Smooth muscle cell (in vitro differentiated cells): ENCODE data around the gene EFHC2. TPM values are rescaled to one million over a fixed set of nuclear protein-coding genes. Genes with fewer than 3 reads are reported as not detected.

Source experiments
- DNase-seq: peaks from one replicate; lab custom pipeline; 2025; ENCODE audit not compliant: unreplicated experiment; lab: John Stamatoyannopoulos, UW
- H2AFZ ChIP-seq: fragments of 200-600 bp; sonication (generic); 2 replicates; pipeline ENCODE4 v1.6.0; 2016; ENCODE audit warnings: antibody characterized with exemption, low read depth, mild to moderate bottlenecking
- H3F3A ChIP-seq: fragments of 200-600 bp; sonication (generic); 2 replicates; pipeline ENCODE4 v1.6.0; 2017; ENCODE audit warnings: antibody characterized with exemption, low read depth
- H3K27ac ChIP-seq: fragments of 200-600 bp; sonication (generic); 2 replicates; pipeline ENCODE4 v1.5.1; 2016; ENCODE audit warnings: low read depth, mild to moderate bottlenecking
- H3K27me3 ChIP-seq: fragments of 200-600 bp; sonication (generic); 2 replicates; pipeline ENCODE4 v1.6.1; 2016; ENCODE audit warnings: low read depth, mild to moderate bottlenecking
- H3K36me3 ChIP-seq: fragments of 200-600 bp; sonication (generic); 2 replicates; pipeline ENCODE4 v1.5.1; 2016; ENCODE audit warnings: low read depth
- H3K4me1 ChIP-seq: fragments of 200-600 bp; sonication (generic); 2 replicates; pipeline ENCODE4 v1.5.1; 2016; ENCODE audit warnings: low read depth
- H3K4me2 ChIP-seq: fragments of 200-600 bp; sonication (generic); 2 replicates; pipeline ENCODE4 v1.6.0; 2016; ENCODE audit warnings: mild to moderate bottlenecking
- H3K4me3 ChIP-seq: fragments of 200-600 bp; sonication (generic); 2 replicates; pipeline ENCODE4 v1.5.1; 2016; ENCODE audit warnings: mild to moderate bottlenecking
- H3K79me2 ChIP-seq: fragments of 200-600 bp; sonication (generic); 2 replicates; pipeline ENCODE4 v1.6.0; 2016; ENCODE audit warnings: low read depth, mild to moderate bottlenecking
- H3K9ac ChIP-seq: fragments of 200-600 bp; sonication (generic); 2 replicates; pipeline ENCODE4 v1.6.0; 2016; ENCODE audit warnings: low read depth
- H3K9me3 ChIP-seq: fragments of 200-600 bp; sonication (generic); replicated peaks from 2 replicates; pipeline ENCODE4 v1.5.1; 2016; ENCODE audit warnings: low read depth
- H4K20me1 ChIP-seq: fragments of 200-600 bp; sonication (generic); 2 replicates; pipeline ENCODE4 v1.6.0; 2016; ENCODE audit warnings: low read depth
- WGBS: methylation state at CpG from one replicate; pipeline ENCODE4 v1.1.7; 2016; ENCODE audit warnings: low lambda C conversion rate; 5-methylcytosine and 5-hydroxymethylcytosine counted together
- polyA plus RNA-seq: library from polyadenylated mRNA; unstranded; fragments of >200 nt; fragmentation: Nextera tagmentation; extraction: Ambion mirVana; gene quantifications from 2 replicates; pipeline ENCODE4 v1.2.1, GENCODE V29; 2016
- total RNA-seq: library from RNA; depleted of rRNA; stranded (reverse); fragments of >200 nt; gene quantifications from 2 replicates; pipeline ENCODE4 v1.2.3, GENCODE V29; 2014
- TF ChIP-seq, protein P1 (sequence below): fragments of 200-600 bp; sonication (generic); IDR thresholded peaks from 2 replicates; pipeline ENCODE4 v1.5.1; 2017; ENCODE audit warnings: borderline replicate concordance, mild to moderate bottlenecking, antibody characterized with exemption; ENCODE audit not compliant: insufficient read depth, poor library complexity, severe bottlenecking

The EFHC2 gene
- total and polyA plus RNA-seq, 2 experiments from 2014 or later, result 2.3 to 3.5 TPM

DNA sequence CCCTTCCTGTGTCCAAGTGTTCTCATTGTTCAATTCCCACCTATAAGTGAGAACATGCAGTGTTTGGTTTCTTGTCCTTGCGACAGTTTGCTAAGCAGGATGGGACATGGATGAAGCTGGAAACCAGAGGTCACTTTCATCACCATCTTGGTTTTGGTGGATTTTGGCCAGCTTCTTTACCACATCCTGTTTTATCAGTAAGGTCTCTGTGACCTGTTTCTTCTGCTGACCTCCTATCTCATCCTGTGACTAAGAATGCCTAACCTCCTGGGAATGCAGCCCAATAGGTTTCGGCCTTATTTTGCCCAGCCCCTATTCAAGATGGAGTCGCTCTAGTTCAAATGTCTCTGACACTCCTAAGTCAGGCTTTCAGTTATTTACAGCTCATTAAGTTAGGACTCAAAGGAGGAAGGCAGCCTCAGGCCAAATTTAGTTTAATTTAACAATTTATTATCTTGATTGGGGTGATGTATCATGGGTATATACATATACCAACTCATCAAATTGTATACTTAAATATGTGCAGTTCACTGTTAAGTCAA lies 200.3 kb downstream of the EFHC2 start:
- H3K4me2 ChIP-seq, result no peak overlapping the region
- H3K9me3 ChIP-seq, result no peaks in the 10 kb centered on the region
- no peaks in the 10 kb centered on the region for H3K79me2 ChIP-seq
- no peaks in the 10 kb centered on the region for H3K27me3 ChIP-seq
- H3K36me3 ChIP-seq, result no peaks in the 10 kb centered on the region
- no peaks in the 10 kb centered on the region for H4K20me1 ChIP-seq
- TF ChIP-seq, protein P1, sequence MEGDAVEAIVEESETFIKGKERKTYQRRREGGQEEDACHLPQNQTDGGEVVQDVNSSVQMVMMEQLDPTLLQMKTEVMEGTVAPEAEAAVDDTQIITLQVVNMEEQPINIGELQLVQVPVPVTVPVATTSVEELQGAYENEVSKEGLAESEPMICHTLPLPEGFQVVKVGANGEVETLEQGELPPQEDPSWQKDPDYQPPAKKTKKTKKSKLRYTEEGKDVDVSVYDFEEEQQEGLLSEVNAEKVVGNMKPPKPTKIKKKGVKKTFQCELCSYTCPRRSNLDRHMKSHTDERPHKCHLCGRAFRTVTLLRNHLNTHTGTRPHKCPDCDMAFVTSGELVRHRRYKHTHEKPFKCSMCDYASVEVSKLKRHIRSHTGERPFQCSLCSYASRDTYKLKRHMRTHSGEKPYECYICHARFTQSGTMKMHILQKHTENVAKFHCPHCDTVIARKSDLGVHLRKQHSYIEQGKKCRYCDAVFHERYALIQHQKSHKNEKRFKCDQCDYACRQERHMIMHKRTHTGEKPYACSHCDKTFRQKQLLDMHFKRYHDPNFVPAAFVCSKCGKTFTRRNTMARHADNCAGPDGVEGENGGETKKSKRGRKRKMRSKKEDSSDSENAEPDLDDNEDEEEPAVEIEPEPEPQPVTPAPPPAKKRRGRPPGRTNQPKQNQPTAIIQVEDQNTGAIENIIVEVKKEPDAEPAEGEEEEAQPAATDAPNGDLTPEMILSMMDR, result no peak
- no peak for DNase-seq
- 87% methylated on average over 3 of the region's 3 CpGs for WGBS
- H3K9ac ChIP-seq, result no peak overlapping the region
- H3F3A ChIP-seq, result no peaks in the 10 kb centered on the region
- no peak overlapping the region for H2AFZ ChIP-seq
- no peaks in the 10 kb centered on the region for H3K4me1 ChIP-seq
- H3K4me3 ChIP-seq, result no peak overlapping the region
- H3K27ac ChIP-seq, result no peak overlapping the region

DNA sequence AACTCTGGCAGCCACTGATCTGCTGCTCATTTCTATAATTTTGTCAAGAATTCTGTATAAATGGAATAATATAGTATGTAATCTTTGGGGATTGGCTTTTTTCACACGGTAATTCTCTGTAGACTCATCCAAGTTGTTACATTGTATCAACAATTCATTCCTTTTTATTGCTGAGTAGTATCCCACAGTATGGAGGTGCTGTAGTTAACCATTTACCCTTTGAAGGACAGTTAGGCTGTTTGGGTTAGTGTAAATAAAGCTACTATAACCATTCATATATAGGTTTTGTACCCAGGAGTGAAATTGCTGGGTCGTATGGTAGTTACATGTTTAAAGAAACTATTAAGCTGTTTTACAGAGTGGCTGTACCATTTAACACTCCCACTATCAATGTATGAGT lies 213.3 kb downstream of the EFHC2 start:
- Histone ChIP-seq H3K27ac (no peak overlapping the region), H3K79me2 (no peaks in the 10 kb centered on the region)
- TF ChIP-seq, protein P1, result no peak

DNA sequence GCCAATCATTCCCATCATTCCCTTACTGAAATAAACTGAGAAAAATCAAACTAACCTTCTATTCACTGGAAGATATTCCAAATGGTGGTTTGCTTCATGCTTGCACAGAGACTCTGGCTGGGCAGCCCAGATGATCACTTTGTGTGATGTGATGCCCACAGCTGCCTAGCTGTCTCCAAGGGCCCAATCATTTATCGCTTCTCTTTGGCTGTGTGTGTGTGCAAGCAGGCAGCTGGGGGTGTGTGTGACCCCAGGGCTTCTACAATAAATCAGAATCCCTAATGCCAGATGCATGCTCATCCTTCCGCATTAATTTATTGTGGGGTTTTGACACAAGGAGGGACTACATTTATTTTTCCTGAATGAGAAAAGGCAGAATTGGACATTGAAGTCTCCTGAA lies 230.1 kb downstream of the EFHC2 start:
- WGBS, result 78% methylated on average over 2 of the region's 2 CpGs
- no peaks in the 10 kb centered on the region for H3K79me2 ChIP-seq
- no peaks in the 10 kb centered on the region for H3K9me3 ChIP-seq
- H3K4me2 ChIP-seq, result no peak overlapping the region
- H3K9ac ChIP-seq, result no peak overlapping the region
- no peaks in the 10 kb centered on the region for H4K20me1 ChIP-seq
- no peaks in the 10 kb centered on the region for H3K4me1 ChIP-seq
- H3K27me3 ChIP-seq, result no peaks in the 10 kb centered on the region
- no peak for DNase-seq
- no peak overlapping the region for H3K4me3 ChIP-seq
- H3F3A ChIP-seq, result no peaks in the 10 kb centered on the region
- no peak overlapping the region for H3K27ac ChIP-seq
- TF ChIP-seq, protein P1, result no peak
- no peaks in the 10 kb centered on the region for H3K36me3 ChIP-seq
- H2AFZ ChIP-seq, result no peak overlapping the region

More for the DNA sequence above, 213.3 kb downstream of the EFHC2 start:
- Histone ChIP-seq H3K4me2 (no peak overlapping the region), H3F3A (no peaks in the 10 kb centered on the region), H2AFZ (no peak overlapping the region), H3K9ac (no peak overlapping the region), H3K27me3 (no peaks in the 10 kb centered on the region), H4K20me1 (no peaks in the 10 kb centered on the region), H3K4me1 (no peaks in the 10 kb centered on the region), H3K9me3 (no peaks in the 10 kb centered on the region), H3K4me3 (no peak overlapping the region), H3K36me3 (no peaks in the 10 kb centered on the region)
- no peak for DNase-seq
- 81% methylated on average over 2 of the region's 2 CpGs for WGBS

DNA sequence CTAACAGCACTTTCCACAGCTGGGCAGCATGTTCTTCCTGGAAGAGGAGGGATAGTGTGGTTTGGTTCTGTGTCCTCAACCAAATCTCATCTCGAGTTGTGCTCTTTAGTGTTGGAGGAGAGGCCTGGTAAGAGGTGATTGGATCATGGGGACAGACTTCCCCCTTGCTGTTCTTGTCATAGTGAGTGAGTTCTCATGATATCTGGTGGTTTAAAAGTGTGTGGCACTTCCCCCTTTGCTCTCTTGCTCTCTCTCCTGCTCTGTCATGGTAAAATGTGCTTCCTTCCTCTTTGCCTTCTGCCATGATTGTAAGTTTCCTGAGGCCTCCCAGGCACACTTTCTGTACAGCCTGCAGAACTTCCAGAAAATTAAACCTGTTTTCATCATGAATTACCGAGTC lies 236.6 kb downstream of the EFHC2 start:
- TF ChIP-seq, protein P1, result no peak
- WGBS, result 61% methylated on average over 2 of the region's 2 CpGs
- no peaks in the 10 kb centered on the region for H3F3A ChIP-seq
- no peaks in the 10 kb centered on the region for H3K9me3 ChIP-seq
- DNase-seq, result no peak
- H3K36me3 ChIP-seq, result no peaks in the 10 kb centered on the region
- no peak overlapping the region for H2AFZ ChIP-seq
- H3K9ac ChIP-seq, result no peak overlapping the region
- no peak overlapping the region for H3K4me2 ChIP-seq
- H3K27me3 ChIP-seq, result no peaks in the 10 kb centered on the region
- no peaks in the 10 kb centered on the region for H4K20me1 ChIP-seq
- no peaks in the 10 kb centered on the region for H3K79me2 ChIP-seq
- no peak overlapping the region for H3K27ac ChIP-seq
- H3K4me1 ChIP-seq, result no peaks in the 10 kb centered on the region
- H3K4me3 ChIP-seq, result no peak overlapping the region
